ENCODE data around the gene MTHFD1L. TPM values are rescaled to one million over a fixed set of nuclear protein-coding genes. Genes with fewer than 3 reads are reported as not detected.

MTHFD1L gene
- total RNA-seq, 1 donor from 2014 or later = 1.6 TPM

GRCh38 chr6:151012321-151013294, 147.1 kb downstream of the MTHFD1L start:
- DNase-seq (ENCODE audit: low spot score) (no peak), ATAC-seq (no peak)

- ATAC-seq = peak; percentile 99
Measured at GRCh38 chr6:151014404-151015100, 149.1 kb downstream of the MTHFD1L start.

GRCh38 chr6:151015101-151015700, 149.7 kb downstream of the MTHFD1L start:
- DNase-seq (ENCODE audit: low spot score) = no peak
- no peak for ATAC-seq

More at GRCh38 chr6:151014404-151015100, 149.1 kb downstream of the MTHFD1L start:
- peak; percentile 75 for DNase-seq (ENCODE audit: low spot score)

GRCh38 chr6:151016107-151016506, 150.6 kb downstream of the MTHFD1L start:
- ATAC-seq = no peak
- no peak for DNase-seq (ENCODE audit: low spot score)

- no peak for DNase-seq (ENCODE audit: low spot score)
- ATAC-seq = no peak
Measured at GRCh38 chr6:151018046-151018445, 152.5 kb downstream of the MTHFD1L start.

GRCh38 chr6:151018911-151019782, 153.6 kb downstream of the MTHFD1L start:
- DNase-seq (ENCODE audit: low spot score) (no peak), ATAC-seq (peak; percentile 57)

- DNase-seq (ENCODE audit: low spot score) = no peak
- peak; percentile 42 for ATAC-seq
Measured at GRCh38 chr6:151021896-151022295, 156.4 kb downstream of the MTHFD1L start.

GRCh38 chr6:151022492-151022891, 157.0 kb downstream of the MTHFD1L start:
- DNase-seq (ENCODE audit: low spot score) (no peak), ATAC-seq (no peak)

- no peak for ATAC-seq
- DNase-seq (ENCODE audit: low spot score) = no peak
Measured at GRCh38 chr6:151023342-151023741, 157.8 kb downstream of the MTHFD1L start.

- ATAC-seq (no peak), DNase-seq (ENCODE audit: low spot score) (no peak)
Measured at GRCh38 chr6:151024597-151024996, 159.1 kb downstream of the MTHFD1L start.

GRCh38 chr6:151025076-151025475, 159.6 kb downstream of the MTHFD1L start:
- ATAC-seq (peak; percentile 31), DNase-seq (ENCODE audit: low spot score) (no peak)

GRCh38 chr6:151026041-151026663, 160.7 kb downstream of the MTHFD1L start:
- no peak for ATAC-seq

GRCh38 chr6:151027295-151027747, 161.8 kb downstream of the MTHFD1L start:
- no peak for DNase-seq (ENCODE audit: low spot score)
- ATAC-seq = peak; percentile 56

More at GRCh38 chr6:151026041-151026663, 160.7 kb downstream of the MTHFD1L start:
- no peak for DNase-seq (ENCODE audit: low spot score)

GRCh38 chr6:151027936-151028838, 162.7 kb downstream of the MTHFD1L start:
- no peak for DNase-seq (ENCODE audit: low spot score)
- no peak for ATAC-seq

- ATAC-seq (no peak), DNase-seq (ENCODE audit: low spot score) (no peak)
Measured at GRCh38 chr6:151029970-151030369, 164.5 kb downstream of the MTHFD1L start.

- DNase-seq (ENCODE audit: low spot score) (no peak), ATAC-seq (peak; percentile 33)
Measured at GRCh38 chr6:151032034-151032433, 166.5 kb downstream of the MTHFD1L start.

- no peak for ATAC-seq
- no peak for DNase-seq (ENCODE audit: low spot score)
Measured at GRCh38 chr6:151034825-151035781, 169.6 kb downstream of the MTHFD1L start.
